ENCODE measurements around the gene IKZF1. TPM values are rescaled to one million over a fixed set of nuclear protein-coding genes. Genes with fewer than 3 reads are reported as not detected.

Gene IKZF1
- total RNA-seq, 1 experiment from 2014 or later: 3.7 TPM

DNA sequence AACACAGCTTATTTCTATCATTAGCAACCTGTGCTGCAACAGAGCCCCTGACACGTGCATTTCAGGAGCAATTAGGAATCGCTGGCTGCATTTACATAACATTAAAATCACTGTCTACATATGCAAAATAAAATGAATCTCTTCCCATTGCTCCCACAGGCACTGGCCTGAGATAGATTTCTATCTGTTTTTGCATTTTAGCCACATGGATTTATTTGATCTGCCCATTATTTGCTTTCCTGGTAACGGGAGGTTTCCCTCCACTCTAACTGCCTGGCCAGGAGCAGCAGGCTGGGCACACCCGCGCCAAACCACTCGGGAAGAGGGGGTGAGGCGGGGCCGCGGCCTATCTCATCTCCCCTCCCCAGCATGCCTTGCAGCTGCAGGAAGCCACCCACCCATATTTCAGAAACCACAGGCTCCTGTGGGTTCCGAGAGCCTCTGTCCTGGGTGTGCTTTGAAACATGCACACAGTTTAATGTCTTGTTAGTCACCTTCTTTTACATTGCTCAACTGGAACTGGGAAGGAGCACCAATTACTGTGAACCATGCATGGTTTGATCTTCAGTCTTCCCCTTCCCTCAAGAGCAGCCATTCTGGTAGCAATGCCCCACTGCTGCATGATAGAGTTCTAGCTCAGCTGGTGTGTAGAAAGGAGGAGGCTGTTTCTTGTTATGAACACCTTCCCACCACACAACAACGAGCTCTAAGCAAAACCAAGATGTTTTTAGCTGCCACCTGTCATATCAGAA, 37.7 kb upstream of the IKZF1 start:
- intact Hi-C loops (cut with micrococcal nuclease; ENCODE audit: unreplicated experiment): no loop called here
- ChIA-PET CTCF (interaction anchor here (0.5 kb wide), 1 partner anchor 62 kb away, joined by 3 read pairs; no protein-coding TSS in a partner anchor), POLR2A (ENCODE audit: low non-redundant PET) (no interaction called here)
- Histone ChIP-seq H3K4me1 (ENCODE audit: insufficient read depth, low read length, poor library complexity, severe bottlenecking) (peaks cover 20% of the 10 kb centered on the region), H3K9me3 (ENCODE audit: low read depth, low read length, poor library complexity, severe bottlenecking) (no peaks in the 10 kb centered on the region), H3K27ac (ENCODE audit: low read depth, low read length, poor library complexity, severe bottlenecking) (no peak overlapping the region), H3K36me3 (ENCODE audit: insufficient read depth, low read length, poor library complexity, severe bottlenecking) (no peaks in the 10 kb centered on the region), H3K4me3 (ENCODE audit: low read depth, low read length, poor library complexity, severe bottlenecking) (no peak overlapping the region), H3K27me3 (replicated peaks; ENCODE audit: insufficient read depth, low read depth, low read length, poor library complexity) (no peaks in the 10 kb centered on the region)
- DNase-seq (ENCODE audit: low spot score): no peak
- no TSS peak for BruUV-seq (replicated peaks)
- TF ChIP-seq, protein P1, sequence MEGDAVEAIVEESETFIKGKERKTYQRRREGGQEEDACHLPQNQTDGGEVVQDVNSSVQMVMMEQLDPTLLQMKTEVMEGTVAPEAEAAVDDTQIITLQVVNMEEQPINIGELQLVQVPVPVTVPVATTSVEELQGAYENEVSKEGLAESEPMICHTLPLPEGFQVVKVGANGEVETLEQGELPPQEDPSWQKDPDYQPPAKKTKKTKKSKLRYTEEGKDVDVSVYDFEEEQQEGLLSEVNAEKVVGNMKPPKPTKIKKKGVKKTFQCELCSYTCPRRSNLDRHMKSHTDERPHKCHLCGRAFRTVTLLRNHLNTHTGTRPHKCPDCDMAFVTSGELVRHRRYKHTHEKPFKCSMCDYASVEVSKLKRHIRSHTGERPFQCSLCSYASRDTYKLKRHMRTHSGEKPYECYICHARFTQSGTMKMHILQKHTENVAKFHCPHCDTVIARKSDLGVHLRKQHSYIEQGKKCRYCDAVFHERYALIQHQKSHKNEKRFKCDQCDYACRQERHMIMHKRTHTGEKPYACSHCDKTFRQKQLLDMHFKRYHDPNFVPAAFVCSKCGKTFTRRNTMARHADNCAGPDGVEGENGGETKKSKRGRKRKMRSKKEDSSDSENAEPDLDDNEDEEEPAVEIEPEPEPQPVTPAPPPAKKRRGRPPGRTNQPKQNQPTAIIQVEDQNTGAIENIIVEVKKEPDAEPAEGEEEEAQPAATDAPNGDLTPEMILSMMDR (conservative IDR thresholded peaks at IDR 0.05; ENCODE audit: low read depth, low read length): no peak
- no peak for TF ChIP-seq EZH2 (IDR thresholded peaks at IDR 0.05; ENCODE audit: borderline replicate concordance, low read depth, low read length, poor library complexity, severe bottlenecking)

DNA sequence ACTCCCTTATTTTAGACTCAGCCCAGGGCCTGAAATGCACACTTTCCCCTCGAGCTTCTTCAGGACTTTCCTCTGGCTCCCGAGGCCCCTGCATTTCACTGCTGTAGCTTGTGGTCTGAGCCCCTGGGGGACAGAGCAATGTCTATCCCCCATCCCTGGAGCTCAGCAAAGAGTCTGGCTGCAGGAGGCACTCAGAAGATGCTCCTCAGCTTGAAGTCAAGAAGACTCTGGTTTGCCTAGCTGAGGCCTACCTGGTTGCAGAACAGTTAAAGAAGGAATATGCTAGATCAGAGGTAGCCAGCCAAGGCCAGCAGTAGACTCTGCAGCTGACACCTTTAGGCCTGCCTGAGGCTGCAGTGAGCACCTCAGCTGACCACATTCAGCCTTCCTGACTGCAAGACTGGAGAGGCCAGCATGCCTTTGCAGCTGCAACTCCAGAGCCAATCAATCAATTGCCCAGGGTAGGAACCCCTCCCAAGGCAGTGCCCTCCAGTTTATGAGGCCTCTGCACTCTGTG, 36.9 kb upstream of the IKZF1 start:
- no peak for DNase-seq (ENCODE audit: low spot score)
- H3K4me3 ChIP-seq (ENCODE audit: low read depth, low read length, poor library complexity, severe bottlenecking): no peak overlapping the region
- no peaks in the 10 kb centered on the region for H3K36me3 ChIP-seq (ENCODE audit: insufficient read depth, low read length, poor library complexity, severe bottlenecking)
- BruUV-seq (replicated peaks): no TSS peak
- H3K4me1 ChIP-seq (ENCODE audit: insufficient read depth, low read length, poor library complexity, severe bottlenecking): peaks cover 14% of the 10 kb centered on the region
- no peaks in the 10 kb centered on the region for H3K27me3 ChIP-seq (replicated peaks; ENCODE audit: insufficient read depth, low read depth, low read length, poor library complexity)
- intact Hi-C loops (cut with micrococcal nuclease; ENCODE audit: unreplicated experiment): no loop called here
- no peak overlapping the region for H3K27ac ChIP-seq (ENCODE audit: low read depth, low read length, poor library complexity, severe bottlenecking)
- ChIA-PET POLR2A (ENCODE audit: low non-redundant PET) (no interaction called here), CTCF (no interaction called here)
- no peaks in the 10 kb centered on the region for H3K9me3 ChIP-seq (ENCODE audit: low read depth, low read length, poor library complexity, severe bottlenecking)
- TF ChIP-seq EZH2 (IDR thresholded peaks at IDR 0.05; ENCODE audit: borderline replicate concordance, low read depth, low read length, poor library complexity, severe bottlenecking): no peak
- TF ChIP-seq, protein P1 (conservative IDR thresholded peaks at IDR 0.05; ENCODE audit: low read depth, low read length): no peak

GRCh38 chr7:50268223-50268622, 36.3 kb upstream of the IKZF1 start:
- Histone ChIP-seq H3K4me3 (ENCODE audit: low read depth, low read length, poor library complexity, severe bottlenecking) (no peak overlapping the region), H3K4me1 (ENCODE audit: insufficient read depth, low read length, poor library complexity, severe bottlenecking) (peaks cover 8% of the 10 kb centered on the region), H3K27me3 (replicated peaks; ENCODE audit: insufficient read depth, low read depth, low read length, poor library complexity) (no peaks in the 10 kb centered on the region), H3K36me3 (ENCODE audit: insufficient read depth, low read length, poor library complexity, severe bottlenecking) (no peaks in the 10 kb centered on the region), H3K27ac (ENCODE audit: low read depth, low read length, poor library complexity, severe bottlenecking) (no peak overlapping the region), H3K9me3 (ENCODE audit: low read depth, low read length, poor library complexity, severe bottlenecking) (no peaks in the 10 kb centered on the region)
- ChIA-PET POLR2A (ENCODE audit: low non-redundant PET) (no interaction called here), CTCF (no interaction called here)
- no peak for DNase-seq (ENCODE audit: low spot score)
- no TSS peak for BruUV-seq (replicated peaks)
- no peak for TF ChIP-seq EZH2 (IDR thresholded peaks at IDR 0.05; ENCODE audit: borderline replicate concordance, low read depth, low read length, poor library complexity, severe bottlenecking)
- TF ChIP-seq, protein P1 (conservative IDR thresholded peaks at IDR 0.05; ENCODE audit: low read depth, low read length): no peak
- intact Hi-C loops (cut with micrococcal nuclease; ENCODE audit: unreplicated experiment): no loop called here

Measured in A673 (cell line).